HEK293 (cell line): ENCODE results near the gene U2SURP.

Experiments
- CTCF ChIP-seq: fragments of 450-650 bp; formaldehyde crosslinking; IDR thresholded peaks from 2 replicates; pipeline ENCODE4 v1.5.1; 2016; ENCODE audit warnings: missing biosample characterization, missing genetic modification characterization
- GFI1B ChIP-seq: fragments of 450-650 bp; formaldehyde crosslinking; IDR thresholded peaks from 2 replicates; pipeline ENCODE4 v1.5.1; 2016; ENCODE audit warnings: missing biosample characterization, missing genetic modification characterization
- HOXD13 ChIP-seq: sonication (generic); formaldehyde crosslinking; IDR thresholded peaks from 2 replicates; pipeline ENCODE4 v1.8.0; 2022; ENCODE audit warnings: missing genetic modification reagents, borderline replicate concordance
- REST ChIP-seq: fragments of 450-650 bp; formaldehyde crosslinking; IDR thresholded peaks from 2 replicates; pipeline ENCODE4 v1.5.1; 2016; ENCODE audit warnings: missing biosample characterization, missing genetic modification characterization
- ZBTB7A ChIP-seq: fragments of 450-650 bp; formaldehyde crosslinking; IDR thresholded peaks from 2 replicates; pipeline ENCODE4 v1.5.1; 2016; ENCODE audit warnings: low read depth, missing biosample characterization, missing genetic modification characterization
- ZFP41 ChIP-seq: fragments of 450-650 bp; formaldehyde crosslinking; IDR thresholded peaks from 2 replicates; pipeline ENCODE4 v1.5.1; 2016; ENCODE audit warnings: missing biosample characterization, missing genetic modification characterization, borderline replicate concordance
- ZNF121 ChIP-seq: fragments of 450-650 bp; formaldehyde crosslinking; IDR thresholded peaks from 2 replicates; pipeline ENCODE4 v1.5.1; 2016; ENCODE audit warnings: missing biosample characterization, missing genetic modification characterization
- ZNF140 ChIP-seq: fragments of 450-650 bp; formaldehyde crosslinking; IDR thresholded peaks from 2 replicates; pipeline ENCODE4 v1.5.1; 2016; ENCODE audit warnings: missing biosample characterization, missing genetic modification characterization
- ZNF146 ChIP-seq: fragments of 450-650 bp; formaldehyde crosslinking; IDR thresholded peaks from 2 replicates; pipeline ENCODE4 v1.5.1; 2016; ENCODE audit warnings: missing biosample characterization, missing genetic modification characterization
- ZNF23 ChIP-seq: fragments of 450-650 bp; formaldehyde crosslinking; IDR thresholded peaks from 2 replicates; pipeline ENCODE4 v1.5.1; 2016; ENCODE audit warnings: missing biosample characterization, missing genetic modification characterization, borderline replicate concordance
- ZNF239 ChIP-seq: fragments of 450-650 bp; formaldehyde crosslinking; IDR thresholded peaks from 2 replicates; pipeline ENCODE4 v1.5.1; 2016; ENCODE audit warnings: missing biosample characterization, missing genetic modification characterization
- ZNF274 ChIP-seq, 2 experiments: fragments of 200-500 bp in 1 of 2; fragments of 450-650 bp in 1 of 2; sonication (Bioruptor generic) in 1 of 2; formaldehyde crosslinking in 1 of 2; IDR thresholded peaks; 2 replicates each; pipeline versions ENCODE4 v1.5.1 to v1.6.1; 2014 to 2016; ENCODE audit warnings: borderline replicate concordance in 1 of 2, inconsistent platforms in 1 of 2, low read length in 1 of 2, missing biosample characterization in 1 of 2, missing genetic modification characterization in 1 of 2
- ZNF280D ChIP-seq: fragments of 450-650 bp; formaldehyde crosslinking; IDR thresholded peaks from 2 replicates; pipeline ENCODE4 v1.5.1; 2016; ENCODE audit warnings: missing biosample characterization, missing genetic modification characterization
- ZNF837 ChIP-seq: fragments of 450-650 bp; formaldehyde crosslinking; IDR thresholded peaks from 2 replicates; pipeline ENCODE4 v1.5.1; 2016; ENCODE audit warnings: missing biosample characterization, missing genetic modification characterization

GRCh38 chr3:143083781-143084180 lies 82.4 kb downstream of the U2SURP start:
- TF ChIP-seq CTCF (tag by site-specific recombination) (no peak), GFI1B (no peak), ZNF239 (no peak), ZNF274 (IDR thresholded peaks at IDR 0.05; ENCODE audit: low read length) (no peak), ZNF274 (tag by site-specific recombination; IDR thresholded peaks at IDR 0.05; ENCODE audit: borderline replicate concordance) (no peak), REST (no peak), ZNF146 (no peak), ZFP41 (no peak), ZNF140 (no peak), ZNF121 (no peak), HOXD13 (CRISPR knock-in tag) (no peak), ZBTB7A (tag by site-specific recombination) (no peak), ZNF837 (tag by site-specific recombination) (no peak), ZNF280D (tag by site-specific recombination) (no peak), ZNF23 (tag by site-specific recombination) (no peak)
